GM21723 (cell line): ENCODE data around the gene PIGZ.
"Not testable (repeated sequence)": the region's sequence is repeated elsewhere in the genome, so short reads cannot be mapped to it uniquely, and the experiment has no call there.

ENCODE experiments used
- ATAC-seq: cut with Tn5 transposase; IDR thresholded peaks from one replicate; pipeline ENCODE4 v1.9.1; 2021; ENCODE audit warnings: mild to moderate bottlenecking, moderate library complexity; ENCODE audit not compliant: unreplicated experiment

PIGZ gene

GRCh38 chr3:196954832-196955231 lies 13.8 kb downstream of the PIGZ start:
- ATAC-seq = no peak

- no peak for ATAC-seq
Observed at GRCh38 chr3:196951371-196951770, 17.3 kb downstream of the PIGZ start.

DNA sequence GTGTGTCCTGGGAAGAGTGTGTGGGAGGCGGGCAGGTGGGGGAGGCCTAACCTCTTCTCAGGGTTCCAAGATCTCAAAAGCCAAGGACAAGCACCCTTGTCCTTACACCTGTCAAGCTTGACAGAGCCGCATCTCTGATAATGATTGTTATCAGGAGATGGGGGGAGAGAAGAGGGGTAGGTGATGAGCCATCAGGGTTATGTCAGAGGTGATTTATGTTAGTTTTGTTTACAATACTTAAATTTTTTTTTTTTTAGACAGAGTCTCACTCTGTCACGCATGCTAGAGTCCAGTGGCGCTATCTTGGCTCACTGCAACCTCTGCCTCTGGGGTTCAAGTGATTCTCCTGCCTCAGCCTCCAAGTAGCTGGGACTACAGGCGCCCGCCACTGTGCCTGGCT lies 18.9 kb downstream of the PIGZ start:
- ATAC-seq = no peak

GRCh38 chr3:196949285-196949619 lies 19.4 kb downstream of the PIGZ start:
- ATAC-seq = no peak

DNA sequence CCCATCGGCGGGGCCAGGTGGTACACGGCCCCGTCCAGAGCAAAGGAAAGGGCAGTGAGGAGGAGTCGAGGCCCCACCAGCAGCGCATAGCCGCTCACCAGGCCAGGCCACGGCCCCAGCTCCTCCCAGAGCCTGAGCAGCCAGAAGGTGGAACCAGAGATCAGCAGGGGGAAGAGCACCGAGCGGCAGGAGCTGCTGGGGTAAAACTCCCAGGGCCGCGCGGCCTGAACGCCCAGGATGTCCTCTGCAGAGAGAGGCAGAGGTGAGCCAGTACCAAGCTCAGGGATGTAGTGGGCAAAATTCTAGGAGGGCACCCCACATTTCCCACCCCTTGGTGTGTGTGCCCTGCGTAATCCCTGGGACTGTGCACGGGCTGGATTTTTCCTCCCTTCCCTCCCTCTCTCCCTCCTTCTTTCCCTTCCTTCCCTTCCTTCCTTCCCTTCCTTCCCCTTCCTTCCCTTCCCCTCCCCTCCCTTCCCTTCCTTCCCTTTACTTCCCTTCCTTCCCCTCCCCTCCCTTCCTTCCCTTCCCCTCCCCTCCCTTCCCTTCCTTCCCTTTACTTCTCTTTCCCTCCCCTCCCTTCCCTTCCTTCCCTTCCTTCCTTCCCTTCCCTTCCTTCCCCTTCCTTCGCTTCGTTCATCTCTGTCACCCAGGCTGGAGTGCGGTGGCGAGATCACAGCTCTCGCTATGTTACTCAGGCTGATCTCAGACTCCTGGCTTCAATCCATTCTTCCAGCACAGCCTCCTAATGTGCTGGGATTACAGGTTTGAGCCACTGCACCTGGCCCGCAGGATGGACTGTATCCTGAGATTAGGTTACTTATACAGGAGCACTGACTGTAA lies 20.0 kb downstream of the PIGZ start:
- no peak for ATAC-seq

DNA sequence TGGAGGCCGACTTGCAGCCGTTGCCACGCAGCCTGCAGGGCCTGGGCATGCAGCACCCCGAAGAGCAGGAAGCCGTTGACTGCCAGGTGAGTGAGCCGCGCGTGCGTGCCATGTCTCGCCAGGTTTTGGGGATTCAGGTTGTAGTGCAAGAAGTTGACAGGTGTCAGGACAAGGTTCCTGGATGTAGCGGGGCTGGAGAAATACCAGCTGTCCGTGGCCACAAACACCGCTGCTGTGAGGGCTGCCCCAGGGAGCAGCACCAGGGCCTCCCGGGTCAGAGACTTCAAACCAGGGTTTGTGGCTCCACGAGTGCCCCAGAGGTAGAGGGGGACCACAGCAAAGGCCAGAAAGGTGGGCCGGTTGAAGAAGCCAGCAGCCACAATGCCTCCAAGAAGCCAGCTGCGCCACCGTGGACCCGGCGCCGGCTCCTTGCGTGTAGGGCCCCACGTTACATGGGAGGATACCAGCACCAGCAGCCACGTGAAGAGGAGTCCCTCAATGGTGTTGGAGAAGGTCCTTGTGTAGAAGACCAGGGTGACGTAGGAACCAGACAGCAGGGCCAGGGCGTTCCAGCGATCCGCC lies 20.7 kb downstream of the PIGZ start:
- no peak for ATAC-seq

DNA sequence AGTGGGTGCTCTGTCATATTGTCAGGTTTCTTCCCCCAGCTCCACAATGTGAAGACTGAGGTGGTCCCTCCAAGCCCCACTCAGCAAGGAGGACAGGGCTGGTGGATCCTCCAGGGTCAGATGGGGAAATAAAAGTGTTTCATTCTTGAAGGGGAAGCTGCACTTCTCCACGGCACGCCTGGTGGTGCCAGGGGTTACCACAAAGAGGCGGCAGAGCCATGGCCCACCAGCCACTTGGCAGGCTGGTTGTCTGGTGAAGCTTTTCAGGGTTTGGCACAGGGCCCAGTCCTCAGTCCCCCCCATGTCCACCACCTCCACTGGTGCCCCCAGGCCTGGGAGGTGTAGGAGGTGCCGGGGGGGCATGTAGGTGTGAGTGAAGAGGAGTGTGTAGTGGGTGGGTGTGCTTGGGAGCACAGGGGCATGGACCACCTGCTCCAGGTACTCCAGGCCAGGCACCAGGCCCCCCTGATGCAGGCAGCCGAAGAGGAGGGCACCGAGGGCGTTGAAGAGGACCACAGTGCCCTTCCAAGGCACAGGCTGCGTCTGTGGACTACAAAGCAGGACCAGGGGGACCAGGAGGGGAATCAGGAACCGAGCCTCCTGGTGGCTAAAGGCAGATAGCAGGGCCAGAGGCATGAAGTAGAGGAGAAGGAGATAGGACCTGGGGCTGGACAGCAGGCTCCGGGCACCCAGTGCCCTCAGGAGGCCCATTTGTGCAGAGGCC lies 21.3 kb downstream of the PIGZ start:
- ATAC-seq = no peak

GRCh38 chr3:196944037-196944790 lies 24.4 kb downstream of the PIGZ start:
- ATAC-seq = not testable (repeated sequence)

- ATAC-seq = peak; percentile 12
Observed at GRCh38 chr3:196942915-196943277, 25.7 kb downstream of the PIGZ start.

DNA sequence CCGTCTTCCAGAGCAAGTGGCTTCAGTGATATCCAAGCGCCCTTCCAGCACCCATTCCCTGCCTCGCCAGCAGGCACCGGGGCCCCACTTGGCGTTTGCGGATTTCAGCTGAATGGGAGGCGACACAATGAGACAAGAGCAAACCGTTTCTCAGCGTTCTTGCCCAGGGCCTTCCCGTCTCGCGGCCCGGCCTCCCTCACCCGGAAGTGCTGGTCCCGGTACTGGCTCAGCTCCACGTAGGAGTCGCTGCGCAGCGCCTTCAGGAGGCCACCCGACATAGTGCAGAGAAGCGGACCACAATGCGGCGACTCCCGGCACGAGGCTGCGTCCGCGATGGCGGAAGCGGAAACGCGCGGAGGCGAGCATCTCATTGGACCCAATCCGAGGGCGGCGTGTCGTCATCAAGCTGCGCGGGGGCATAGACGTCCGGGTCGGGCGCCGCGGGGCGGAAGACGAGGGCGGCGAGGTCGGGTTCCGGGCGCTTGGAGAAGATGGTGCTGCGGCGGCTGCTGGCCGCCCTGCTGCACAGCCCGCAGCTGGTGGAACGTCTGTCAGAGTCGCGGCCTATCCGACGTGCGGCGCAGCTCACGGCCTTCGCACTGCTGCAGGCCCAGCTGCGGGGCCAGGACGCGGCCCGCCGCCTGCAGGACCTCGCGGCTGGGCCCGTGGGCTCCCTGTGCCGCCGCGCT lies 26.3 kb downstream of the PIGZ start, which contains the start of gene NCBP2:
Gene NCBP2 (minus strand): TSS at position 303 of the 689 bp plus-strand sequence. CDS start 25 bp downstream, at position 278.
- ATAC-seq = peak; percentile 92

- peak; percentile 35 for ATAC-seq
Observed at GRCh38 chr3:196941729-196942225, 26.9 kb downstream of the PIGZ start.

- no peak for ATAC-seq
Observed at GRCh38 chr3:196938576-196938975, 30.1 kb downstream of the PIGZ start.

DNA sequence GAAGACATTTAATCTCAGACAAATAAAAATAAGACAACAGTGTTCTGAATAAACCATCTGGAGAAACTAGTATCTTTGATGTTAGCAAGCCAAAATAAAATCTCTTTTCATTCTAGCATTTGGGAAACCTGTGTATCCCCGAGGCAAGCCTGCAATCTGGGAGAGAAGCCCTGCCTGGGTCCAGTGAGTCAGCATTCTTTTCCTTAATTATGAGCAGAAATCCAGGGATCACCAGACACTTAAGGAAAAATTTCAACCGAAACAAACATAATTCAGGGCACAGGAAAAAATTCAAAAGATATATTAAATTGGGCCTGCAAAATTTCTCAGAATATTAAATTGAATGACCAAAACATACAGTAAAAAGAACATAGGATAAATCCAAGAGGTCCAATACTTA lies 30.5 kb downstream of the PIGZ start:
- ATAC-seq = no peak

DNA sequence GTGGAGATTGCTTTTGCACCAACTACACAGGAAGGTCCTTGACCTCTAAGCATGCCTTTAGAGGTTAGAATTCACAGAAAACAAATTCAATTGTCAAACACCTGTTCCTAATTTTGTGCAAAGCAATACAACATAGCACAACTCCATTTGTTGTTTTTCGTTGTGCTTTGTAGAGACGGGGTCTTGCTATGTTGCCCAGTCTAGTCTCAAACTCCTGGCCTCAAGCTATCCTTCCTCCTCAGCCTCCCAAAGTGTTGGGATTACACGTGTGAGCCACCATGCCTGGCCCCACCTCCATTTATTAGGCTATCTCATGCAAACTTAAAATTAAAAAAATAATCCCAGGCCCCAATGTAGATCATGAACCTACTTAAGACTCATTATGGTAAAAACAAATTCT lies 32.3 kb downstream of the PIGZ start:
- ATAC-seq = no peak

DNA sequence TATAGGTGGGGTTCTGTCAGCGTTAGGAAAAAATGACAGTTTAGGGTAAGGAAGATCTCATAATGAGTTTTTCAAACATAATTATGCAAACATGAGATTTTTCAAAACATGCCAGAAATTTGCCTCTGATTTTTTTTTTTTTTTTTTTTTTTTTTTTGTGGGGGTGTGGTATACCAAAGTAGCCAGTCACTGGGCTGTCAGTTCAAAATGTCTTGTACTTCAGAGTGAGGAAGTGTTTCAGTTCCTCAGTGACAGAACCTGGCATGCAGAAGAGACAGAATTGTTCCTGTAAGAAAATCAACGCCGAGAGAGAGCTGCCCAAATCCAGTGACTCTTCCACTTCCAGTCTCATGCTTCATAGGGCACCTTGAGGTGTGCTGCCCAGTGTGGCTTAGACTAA lies 36.0 kb downstream of the PIGZ start:
- peak; percentile 46 for ATAC-seq

- ATAC-seq = no peak
Observed at GRCh38 chr3:196931828-196932587, 36.6 kb downstream of the PIGZ start.

DNA sequence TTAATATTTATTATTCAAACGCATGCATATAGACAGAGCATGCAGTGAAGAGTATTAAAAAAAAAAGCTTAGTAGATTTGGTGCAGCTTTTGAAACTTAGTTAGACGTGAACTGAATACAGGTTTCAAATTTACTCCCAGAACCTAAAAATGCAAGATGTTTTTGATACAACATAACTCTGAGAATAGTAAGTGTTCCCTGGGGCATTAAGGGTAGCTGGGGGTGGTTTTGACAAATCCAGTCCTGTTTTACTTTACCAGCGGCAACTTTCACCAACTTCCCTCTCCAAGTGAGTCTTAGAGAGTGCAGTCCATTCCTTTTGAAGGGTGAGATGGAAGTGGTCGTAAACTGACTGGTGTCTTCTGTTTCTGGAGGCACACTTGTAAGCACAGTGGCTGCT lies 37.5 kb downstream of the PIGZ start:
- ATAC-seq = no peak

GRCh38 chr3:196927571-196928453 lies 40.8 kb downstream of the PIGZ start:
- no peak for ATAC-seq

DNA sequence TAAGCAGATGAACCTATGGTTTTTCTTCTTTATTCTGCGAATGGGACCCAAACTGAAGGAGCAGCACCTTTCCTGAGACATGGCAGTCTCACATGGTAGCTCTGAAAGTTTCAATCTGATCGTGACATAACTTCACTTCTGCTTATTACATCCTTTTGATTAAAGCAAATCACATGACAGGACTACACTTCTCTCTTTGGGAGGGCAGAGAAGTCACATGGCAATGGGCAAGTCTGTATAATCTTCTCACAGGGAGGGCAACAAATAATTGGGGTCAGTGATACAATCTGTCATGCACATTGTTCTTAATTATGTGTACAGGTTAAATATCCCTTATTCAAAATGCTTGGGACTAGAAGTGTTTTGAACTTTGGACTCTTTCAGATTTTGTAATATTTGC lies 47.9 kb downstream of the PIGZ start:
- ATAC-seq = no peak
